HG03025 (cell line): Measurements from ENCODE around the gene COPS3.
A peak's percentile ranks its signal among the peaks of the same experiment; 100 is the strongest.

Experiments used
- ATAC-seq: cut with Tn5 transposase; IDR thresholded peaks from one replicate; pipeline ENCODE4 v1.9.1; 2021; ENCODE audit warnings: mild to moderate bottlenecking, moderate library complexity; ENCODE audit not compliant: unreplicated experiment, low FRiP score

COPS3 gene

GRCh38 chr17:17280613-17281549 is at the start of gene COPS3:
Gene COPS3, minus strand, starts transcription at chr17:17281246. Its CDS starts 60 bp downstream, at chr17:17281186.
- ATAC-seq: peak; percentile 85

- ATAC-seq: no peak
Observed at GRCh38 chr17:17328251-17328650, 47.2 kb upstream of the COPS3 start.

- ATAC-seq: no peak
Observed at GRCh38 chr17:17326275-17326875, 45.3 kb upstream of the COPS3 start.

- no peak for ATAC-seq
Observed at GRCh38 chr17:17325816-17326215, 44.8 kb upstream of the COPS3 start.

GRCh38 chr17:17325228-17325627 is 44.2 kb upstream of the COPS3 start:
- ATAC-seq: no peak

GRCh38 chr17:17324616-17325015 is 43.6 kb upstream of the COPS3 start:
- no peak for ATAC-seq

GRCh38 chr17:17322516-17323510 is 41.8 kb upstream of the COPS3 start:
- no peak for ATAC-seq

- ATAC-seq: no peak
Observed at GRCh38 chr17:17321356-17322025, 40.4 kb upstream of the COPS3 start.

GRCh38 chr17:17320911-17321220 is 39.8 kb upstream of the COPS3 start:
- ATAC-seq: no peak

- ATAC-seq: no peak
Observed at GRCh38 chr17:17320188-17320910, 39.3 kb upstream of the COPS3 start.

- no peak for ATAC-seq
Observed at GRCh38 chr17:17315142-17315821, 34.2 kb upstream of the COPS3 start.

GRCh38 chr17:17314501-17315071 is 33.5 kb upstream of the COPS3 start:
- ATAC-seq: no peak

GRCh38 chr17:17313350-17313991 is 32.4 kb upstream of the COPS3 start:
- ATAC-seq: no peak

- no peak for ATAC-seq
Observed at GRCh38 chr17:17309356-17309755, 28.3 kb upstream of the COPS3 start.

GRCh38 chr17:17305281-17305801 is 24.3 kb upstream of the COPS3 start:
- ATAC-seq: no peak

- no peak for ATAC-seq
Observed at GRCh38 chr17:17304521-17304985, 23.5 kb upstream of the COPS3 start.

- no peak for ATAC-seq
Observed at GRCh38 chr17:17303847-17304490, 22.9 kb upstream of the COPS3 start.
